DND-41 (cell line): ENCODE measurements around the gene ZNRF2.

ENCODE experiments used
- CTCF ChIP-seq: IDR thresholded peaks from 2 replicates; pipeline ENCODE4 v1.5.1; 2012; ENCODE audit warnings: borderline replicate concordance, low read length, moderate library complexity, mild to moderate bottlenecking; ENCODE audit not compliant: poor library complexity, severe bottlenecking; ENCODE audit errors: extremely low read depth
- EZH2 ChIP-seq: IDR thresholded peaks from 3 replicates; pipeline ENCODE4 v1.6.1; 2012; ENCODE audit warnings: borderline replicate concordance, low read depth, mild to moderate bottlenecking, moderate library complexity, low read length, inconsistent platforms; ENCODE audit not compliant: severe bottlenecking

DNA sequence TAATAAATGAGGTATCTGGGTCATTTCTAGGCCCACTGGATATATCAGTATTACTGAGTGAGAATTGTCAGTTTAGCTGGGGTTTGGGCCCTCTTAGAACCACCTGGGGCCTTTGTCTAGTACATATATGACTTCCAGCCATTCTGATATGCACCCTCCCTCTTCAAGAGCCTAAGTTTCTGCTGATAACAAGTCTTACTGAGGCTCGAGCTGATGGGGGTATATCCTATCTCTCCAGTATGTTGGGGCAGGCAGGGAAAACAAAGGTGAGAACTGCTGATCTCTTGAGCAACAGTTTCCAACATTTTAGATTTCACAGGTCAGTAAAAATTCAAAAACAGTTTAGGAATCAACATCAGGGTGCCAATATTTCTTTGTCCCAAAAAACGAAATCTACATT is 10.8 kb upstream of the ZNRF2 start:
- TF ChIP-seq EZH2 (no peak), CTCF (no peak)
